Measurements from ENCODE around the gene HK1. TPM values are rescaled to one million over a fixed set of nuclear protein-coding genes. Genes with fewer than 3 reads are reported as not detected.

The HK1 gene
- total and polyA plus RNA-seq, 11 donors = 83.0 to 310 (median 227) TPM

DNA sequence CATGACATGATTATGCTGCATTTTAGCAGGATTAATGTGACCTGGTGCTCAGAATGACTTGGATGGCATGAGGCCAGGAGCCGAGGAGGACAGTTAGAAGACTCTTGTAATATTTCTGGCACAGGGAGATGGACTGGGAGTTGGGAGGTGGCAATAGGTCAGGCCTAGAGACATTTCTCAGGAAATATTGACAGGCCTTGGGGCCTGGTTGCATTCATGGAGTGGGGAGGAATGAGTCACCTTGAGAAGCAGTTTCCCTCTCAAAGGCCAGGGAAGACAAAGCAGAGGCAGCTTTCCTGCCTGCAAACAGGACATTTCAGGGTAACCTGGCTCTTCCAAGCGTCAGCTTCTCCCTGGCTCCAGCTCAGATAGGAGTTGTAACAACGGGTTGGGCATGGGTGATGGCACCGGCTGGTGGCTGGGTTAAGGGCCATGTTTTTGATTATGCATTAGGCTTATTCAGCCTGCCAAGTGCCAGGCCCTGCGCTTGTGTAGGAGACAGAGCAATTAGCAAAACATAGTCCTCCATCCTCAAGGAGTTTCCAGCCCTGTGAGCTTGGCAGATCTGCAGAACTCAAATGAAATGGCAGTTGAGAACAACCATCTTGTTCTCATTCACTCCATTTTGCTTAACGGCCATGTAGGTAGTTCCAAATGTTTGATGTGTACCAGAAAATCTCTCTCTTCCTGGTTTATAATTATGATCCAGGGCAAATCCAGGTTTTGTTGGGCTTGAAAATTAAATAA lies 38.2 kb downstream of the HK1 start:
- TF ChIP-seq, protein P1, sequence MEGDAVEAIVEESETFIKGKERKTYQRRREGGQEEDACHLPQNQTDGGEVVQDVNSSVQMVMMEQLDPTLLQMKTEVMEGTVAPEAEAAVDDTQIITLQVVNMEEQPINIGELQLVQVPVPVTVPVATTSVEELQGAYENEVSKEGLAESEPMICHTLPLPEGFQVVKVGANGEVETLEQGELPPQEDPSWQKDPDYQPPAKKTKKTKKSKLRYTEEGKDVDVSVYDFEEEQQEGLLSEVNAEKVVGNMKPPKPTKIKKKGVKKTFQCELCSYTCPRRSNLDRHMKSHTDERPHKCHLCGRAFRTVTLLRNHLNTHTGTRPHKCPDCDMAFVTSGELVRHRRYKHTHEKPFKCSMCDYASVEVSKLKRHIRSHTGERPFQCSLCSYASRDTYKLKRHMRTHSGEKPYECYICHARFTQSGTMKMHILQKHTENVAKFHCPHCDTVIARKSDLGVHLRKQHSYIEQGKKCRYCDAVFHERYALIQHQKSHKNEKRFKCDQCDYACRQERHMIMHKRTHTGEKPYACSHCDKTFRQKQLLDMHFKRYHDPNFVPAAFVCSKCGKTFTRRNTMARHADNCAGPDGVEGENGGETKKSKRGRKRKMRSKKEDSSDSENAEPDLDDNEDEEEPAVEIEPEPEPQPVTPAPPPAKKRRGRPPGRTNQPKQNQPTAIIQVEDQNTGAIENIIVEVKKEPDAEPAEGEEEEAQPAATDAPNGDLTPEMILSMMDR (IDR thresholded peaks at IDR 0.05) = no peak
- TF ChIP-seq POLR2A (IDR thresholded peaks at IDR 0.05) = no peak
- 71 to 77% (median 74%) methylated on average over 6 of the region's 6 CpGs for WGBS, 4 donors
- peak overlapping the region in 3 of 12 donors; percentile 12 to 64 (median 25) for H3K27ac ChIP-seq
- intact Hi-C loops (cut with DNase I) = loop anchor here in 7 of 10 donors (5.0 to 10.0 kb wide), 5 partner anchors 46 to 79 kb away; no protein-coding TSS in a partner anchor
- H3K27me3 ChIP-seq = no peaks in the 10 kb centered on the region
- ATAC-seq = no peak
- H3K4me1 ChIP-seq = peaks cover 8 to 44% (median 26%) of the 10 kb centered on the region in 12 donors
- no peak overlapping the region for H3K4me3 ChIP-seq
- peak in 2 of 5 donors; percentile 46 to 50 for DNase-seq
- no peaks in the 10 kb centered on the region for H3K36me3 ChIP-seq
- no peaks in the 10 kb centered on the region for H3K9me3 ChIP-seq

DNA sequence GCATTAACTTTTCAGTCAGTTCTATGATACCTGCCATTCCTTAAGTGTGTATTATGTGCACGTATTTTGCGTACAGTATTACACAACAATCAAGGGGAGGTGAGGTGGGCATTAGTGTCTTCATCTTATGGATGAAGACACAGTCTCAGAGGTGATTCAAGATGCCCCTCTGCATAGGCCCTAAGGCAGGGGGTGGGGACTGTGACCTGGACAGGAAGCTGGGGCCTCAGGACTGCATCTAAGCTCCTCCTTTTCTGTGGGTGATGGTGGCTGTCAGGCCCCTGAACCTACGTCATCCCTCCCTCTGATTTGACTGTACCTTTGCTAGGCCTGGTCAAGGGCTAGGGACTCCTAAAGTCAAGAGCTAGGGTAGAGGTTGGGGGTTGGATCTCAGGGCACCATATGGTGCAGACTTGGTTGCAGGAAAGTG lies 38.9 kb downstream of the HK1 start:
- Histone ChIP-seq H3K27me3 (no peaks in the 10 kb centered on the region), H3K9me3 (no peaks in the 10 kb centered on the region), H3K36me3 (no peaks in the 10 kb centered on the region), H3K4me3 (peak overlapping the region in 1 of 12 donors; percentile 93), H3K27ac (peak overlapping the region in 7 of 12 donors; percentile 94 to 97 (median 95)), H3K4me1 (peaks cover 8 to 45% (median 32%) of the 10 kb centered on the region in 12 donors)
- intact Hi-C loops (cut with DNase I) = loop anchor here in 7 of 10 donors (5.0 to 10.0 kb wide), 5 partner anchors 45 to 80 kb away; no protein-coding TSS in a partner anchor
- TF ChIP-seq, protein P1 (IDR thresholded peaks at IDR 0.05) = no peak
- no peak for TF ChIP-seq POLR2A (IDR thresholded peaks at IDR 0.05)
- 88 to 99% (median 94%) methylated on average over 3 of the region's 3 CpGs for WGBS, 4 donors
- ATAC-seq (no peak), DNase-seq (no peak)

DNA sequence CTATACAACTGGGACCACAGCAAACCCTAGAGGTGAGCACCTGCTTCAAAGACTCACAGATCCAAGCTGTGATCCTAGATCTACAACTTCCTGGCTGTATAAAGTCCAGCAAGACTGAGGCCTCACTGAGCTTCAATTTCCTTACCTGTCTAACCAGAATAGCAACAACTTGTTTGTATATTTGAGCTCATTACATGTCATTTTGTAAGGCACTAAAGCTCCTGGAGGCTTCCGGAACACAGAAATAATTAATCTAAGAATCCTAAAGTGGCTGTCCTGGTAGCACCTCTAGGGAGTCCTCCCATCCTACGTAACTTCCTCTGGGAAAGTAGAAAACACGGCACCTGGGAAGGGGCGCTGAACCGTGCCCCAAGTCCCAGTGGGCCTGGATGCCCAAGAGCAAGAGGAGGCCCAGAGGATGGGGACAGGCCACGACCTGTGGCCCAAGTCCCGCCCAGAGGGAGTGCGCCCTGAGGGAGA lies 39.4 kb downstream of the HK1 start:
- H3K27me3 ChIP-seq = no peaks in the 10 kb centered on the region
- no peak for TF ChIP-seq POLR2A (IDR thresholded peaks at IDR 0.05)
- TF ChIP-seq, protein P1 (IDR thresholded peaks at IDR 0.05) = no peak
- intact Hi-C loops (cut with DNase I) = loop anchor here in 7 of 10 donors (2.0 to 10.0 kb wide), 7 partner anchors 45 to 80 kb away; no protein-coding TSS in a partner anchor
- peak overlapping the region; percentile 74 to 100 (median 94) for H3K4me3 ChIP-seq
- no peaks in the 10 kb centered on the region for H3K36me3 ChIP-seq
- no peak for DNase-seq
- H3K4me1 ChIP-seq = peaks cover 8 to 47% (median 33%) of the 10 kb centered on the region in 12 donors
- WGBS, 4 donors = 33 to 47% (median 42%) methylated on average over 6 to 8 of the region's 8 CpGs
- peak overlapping the region; percentile 90 to 98 (median 95) for H3K27ac ChIP-seq
- ATAC-seq = peak in 2 of 4 donors; percentile 6 to 13
- no peaks in the 10 kb centered on the region for H3K9me3 ChIP-seq
